ENCODE data around the gene JAK3.

DNA sequence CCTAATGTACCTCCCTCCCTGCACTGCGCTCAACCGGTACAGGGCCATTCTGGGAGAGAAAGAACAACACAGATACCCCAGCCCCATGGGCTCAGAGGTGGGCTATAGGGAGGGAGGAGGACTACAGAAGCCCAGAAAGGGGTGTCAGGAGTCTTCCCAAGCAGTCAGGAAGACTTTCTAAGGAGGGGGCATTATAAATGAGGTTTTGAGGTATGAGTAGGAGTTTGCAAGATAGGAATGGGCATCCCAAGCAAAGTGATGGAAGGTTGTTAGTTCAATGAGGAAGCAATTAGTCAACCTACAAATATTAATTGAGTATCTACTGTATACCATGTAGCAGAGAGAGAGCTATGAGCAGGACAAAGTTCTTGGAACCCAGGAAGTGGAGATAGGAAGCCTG, 59.1 kb downstream of the JAK3 start:
- TF ChIP-seq EZH2 (IDR thresholded peaks at IDR 0.05; ENCODE audit: borderline replicate concordance, low read depth, low read length, severe bottlenecking) (no peak), CTCF (IDR thresholded peaks at IDR 0.05; ENCODE audit: extremely low read depth in 1 of 2, insufficient read depth in 1 of 2, low read depth in 1 of 2, low read length in 2 of 2) (no peak), MYC (IDR thresholded peaks at IDR 0.05; ENCODE audit: low read depth, low read length) (no peak), GATA2 (IDR thresholded peaks at IDR 0.05; ENCODE audit: insufficient read depth, insufficient read length, low read depth, low read length) (no peak), POLR2A (IDR thresholded peaks at IDR 0.05; ENCODE audit: low read depth, low read length) (no peak), POLR2AphosphoS5 (IDR thresholded peaks at IDR 0.05; ENCODE audit: insufficient read depth, low read depth, low read length) (no peak), MAX (IDR thresholded peaks at IDR 0.05; ENCODE audit: insufficient read depth, insufficient read length) (no peak), JUN (IDR thresholded peaks at IDR 0.05; ENCODE audit: borderline replicate concordance, insufficient read depth, insufficient read length, low read depth) (no peak)

All from endothelial cell of umbilical vein (primary cell).